Stomach smooth muscle (tissue), 2 donors: ENCODE measurements around the gene THSD7B.

Experiments used
- H3K27ac ChIP-seq: one replicate; pipeline ENCODE4 v1.7.0; 2013; ENCODE audit warnings: mild to moderate bottlenecking, low read length, inconsistent platforms
- H3K27me3 ChIP-seq, 2 donors: one replicate each; pipeline ENCODE4 v1.7.0; 2013; ENCODE audit warnings: low read length in 2 of 2; ENCODE audit not compliant: insufficient read depth in 2 of 2, control insufficient read depth in 1 of 2
- H3K36me3 ChIP-seq, 2 donors: one replicate each; pipeline ENCODE4 v1.7.0; 2013; ENCODE audit warnings: low read length in 2 of 2; ENCODE audit not compliant: control insufficient read depth in 2 of 2, insufficient read depth in 2 of 2
- H3K4me1 ChIP-seq: one replicate; pipeline ENCODE4 v1.7.0; 2013; ENCODE audit warnings: low read length; ENCODE audit not compliant: control insufficient read depth, insufficient read depth
- H3K4me3 ChIP-seq, 2 donors: one replicate each; pipeline ENCODE4 v1.7.0; 2013; ENCODE audit warnings: low read length in 2 of 2
- H3K9ac ChIP-seq, 2 donors: one replicate each; pipeline ENCODE4 v1.7.0; 2013; ENCODE audit warnings: low read length in 2 of 2, mild to moderate bottlenecking in 1 of 2
- H3K9me3 ChIP-seq, 2 donors: one replicate each; pipeline ENCODE4 v1.7.0; 2013; ENCODE audit warnings: low read length in 2 of 2; ENCODE audit not compliant: control insufficient read depth in 2 of 2
- donor health status: healthy.
- donor health status: Pancreatic carcinoma.

Gene THSD7B

DNA sequence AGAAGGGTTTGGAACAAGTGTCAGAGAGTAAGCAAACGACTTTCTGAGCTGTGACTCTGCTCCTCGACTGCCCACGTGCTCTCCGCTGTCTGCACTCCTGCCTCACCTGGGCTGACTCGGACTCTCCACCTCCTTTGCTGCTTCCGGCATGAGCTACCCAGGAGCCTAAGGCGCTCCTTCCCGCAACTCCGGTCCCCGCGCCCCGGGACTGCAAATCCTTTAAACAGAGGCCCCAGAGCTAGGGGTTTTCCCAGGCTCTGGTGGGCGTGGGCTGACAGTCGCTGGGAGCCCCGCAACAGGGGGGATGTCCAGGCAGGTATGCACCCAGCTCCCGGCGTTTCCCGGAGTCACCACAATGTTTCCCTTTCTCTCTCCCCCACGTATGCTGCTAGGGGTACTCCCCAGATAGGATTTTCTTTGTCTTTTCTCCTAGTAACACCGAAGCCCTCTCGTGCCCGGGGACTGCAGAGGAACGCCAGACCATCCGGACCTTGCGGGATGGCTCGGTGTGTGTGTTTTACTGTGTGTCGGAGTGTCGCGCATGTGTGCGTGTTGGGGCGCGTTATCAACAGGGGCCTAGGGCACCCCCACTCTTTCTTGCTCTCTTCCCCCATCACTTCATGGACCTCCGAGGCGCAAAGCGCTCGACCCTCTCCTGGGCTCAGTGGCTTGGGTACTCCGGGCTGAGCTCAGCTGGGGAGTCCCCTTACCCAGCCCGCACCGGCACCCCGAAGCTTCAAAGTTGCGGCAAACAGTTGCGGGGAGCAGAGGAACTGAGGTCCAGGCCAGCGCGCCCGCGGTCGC, 691 bp upstream of the THSD7B start:
- no peak overlapping the region for H3K9ac ChIP-seq
- peaks cover 0 to 2% of the 10 kb centered on the region in 2 donors for H3K9me3 ChIP-seq
- no peaks in the 10 kb centered on the region for H3K36me3 ChIP-seq
- peaks cover 20% of the 10 kb centered on the region in 2 donors for H3K27me3 ChIP-seq
- H3K27ac ChIP-seq, result no peak overlapping the region
- peaks cover 7% of the 10 kb centered on the region for H3K4me1 ChIP-seq
- H3K4me3 ChIP-seq, result peak overlapping the region; percentile 54 to 71

DNA sequence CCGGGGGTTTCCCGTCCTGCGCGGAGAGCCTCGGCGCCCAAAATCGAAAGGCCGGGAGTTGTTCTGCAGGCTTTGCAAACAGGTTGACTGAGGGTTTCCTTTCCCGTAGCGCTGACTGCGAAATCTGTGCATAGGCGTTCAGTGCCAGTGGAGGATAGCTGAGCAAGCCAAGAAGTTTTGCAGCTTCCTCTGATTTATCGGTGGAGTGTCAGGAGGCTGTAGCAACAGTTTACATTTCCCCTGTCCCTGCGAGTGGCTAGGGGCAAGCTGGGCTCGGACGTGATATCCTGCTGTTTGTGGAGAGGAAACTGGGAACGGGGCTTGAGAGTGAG, 694 bp downstream of the THSD7B start:
- Histone ChIP-seq H3K4me1 (peaks cover 7% of the 10 kb centered on the region), H3K36me3 (no peaks in the 10 kb centered on the region), H3K4me3 (peak overlapping the region; percentile 71 to 73), H3K27ac (no peak overlapping the region), H3K9me3 (peaks cover 0 to 2% of the 10 kb centered on the region in 2 donors), H3K27me3 (peaks cover 19 to 20% of the 10 kb centered on the region in 2 donors), H3K9ac (no peak overlapping the region)

DNA sequence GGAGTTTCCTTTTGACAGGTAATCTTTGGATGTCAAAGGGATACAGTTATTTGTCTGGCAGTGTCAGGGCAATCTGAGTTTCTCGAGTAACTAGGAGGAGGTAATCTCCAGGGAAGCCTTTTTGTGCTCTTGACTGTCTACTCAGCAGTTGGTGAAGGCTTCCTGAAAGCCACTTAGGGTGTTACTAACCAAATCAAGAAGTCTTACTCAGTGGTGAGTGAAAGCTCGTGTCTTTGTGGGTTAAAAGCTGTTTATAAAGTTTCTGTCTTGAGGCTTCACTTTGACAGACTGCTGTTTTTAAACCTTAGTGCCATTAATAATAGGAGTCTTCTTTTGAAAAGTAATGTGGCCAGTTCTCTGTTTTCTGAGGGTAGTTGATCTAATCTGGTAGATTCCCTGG, 1.7 kb downstream of the THSD7B start:
- no peak overlapping the region for H3K4me3 ChIP-seq
- peaks cover 0 to 2% of the 10 kb centered on the region in 2 donors for H3K9me3 ChIP-seq
- peaks cover 19 to 25% of the 10 kb centered on the region in 2 donors for H3K27me3 ChIP-seq
- H3K36me3 ChIP-seq, result no peaks in the 10 kb centered on the region
- no peak overlapping the region for H3K27ac ChIP-seq
- H3K4me1 ChIP-seq, result peaks cover 7% of the 10 kb centered on the region
- H3K9ac ChIP-seq, result no peak overlapping the region

DNA sequence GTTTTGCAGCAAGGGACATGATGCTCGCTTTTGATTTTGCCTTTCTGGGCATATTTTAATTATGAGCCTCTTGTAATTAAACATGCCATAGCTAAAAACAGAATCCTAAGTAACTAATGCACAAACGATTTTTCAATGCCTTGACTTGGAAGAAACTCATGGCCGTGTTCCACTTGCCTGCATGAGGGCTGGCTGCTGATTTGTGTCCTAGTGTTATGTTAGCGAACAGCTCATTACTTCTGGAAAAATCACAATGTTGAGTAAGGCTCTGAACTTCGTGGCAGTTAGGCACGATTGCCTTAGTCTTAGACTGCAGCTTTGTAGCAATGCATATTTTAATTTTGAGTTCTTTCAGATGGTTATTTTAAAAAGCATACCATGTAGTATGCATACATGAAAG, 4.5 kb downstream of the THSD7B start:
- Histone ChIP-seq H3K9me3 (no peaks in the 10 kb centered on the region), H3K27ac (no peak overlapping the region)

DNA sequence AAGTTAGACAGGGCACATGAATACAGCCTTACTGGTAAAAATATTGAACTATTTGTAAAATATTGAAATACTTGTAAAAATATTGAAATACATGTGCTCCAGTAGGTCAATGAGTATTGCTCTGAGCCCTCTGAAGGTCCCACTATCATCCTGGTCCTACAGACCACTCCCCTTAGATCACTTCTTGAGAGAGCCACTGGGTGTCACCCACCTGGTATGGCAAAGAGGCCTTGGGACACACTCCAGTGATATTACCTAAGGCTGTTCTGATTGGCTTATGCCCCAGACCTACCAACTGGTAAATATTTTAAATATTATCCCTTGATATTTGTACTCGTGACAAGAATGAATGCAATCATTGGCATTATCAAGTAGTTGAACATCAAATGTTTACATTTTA, 5.0 kb downstream of the THSD7B start:
- H3K27me3 ChIP-seq, result peaks cover 12 to 25% of the 10 kb centered on the region in 2 donors
- H3K4me1 ChIP-seq, result peaks cover 7% of the 10 kb centered on the region
- H3K27ac ChIP-seq, result no peak overlapping the region
- no peaks in the 10 kb centered on the region for H3K36me3 ChIP-seq
- no peaks in the 10 kb centered on the region for H3K9me3 ChIP-seq
- no peak overlapping the region for H3K9ac ChIP-seq
- no peak overlapping the region for H3K4me3 ChIP-seq

More for the DNA sequence above, 4.5 kb downstream of the THSD7B start:
- no peaks in the 10 kb centered on the region for H3K36me3 ChIP-seq
- peaks cover 7% of the 10 kb centered on the region for H3K4me1 ChIP-seq
- no peak overlapping the region for H3K9ac ChIP-seq
- H3K4me3 ChIP-seq, result no peak overlapping the region
- peaks cover 13 to 25% of the 10 kb centered on the region in 2 donors for H3K27me3 ChIP-seq

DNA sequence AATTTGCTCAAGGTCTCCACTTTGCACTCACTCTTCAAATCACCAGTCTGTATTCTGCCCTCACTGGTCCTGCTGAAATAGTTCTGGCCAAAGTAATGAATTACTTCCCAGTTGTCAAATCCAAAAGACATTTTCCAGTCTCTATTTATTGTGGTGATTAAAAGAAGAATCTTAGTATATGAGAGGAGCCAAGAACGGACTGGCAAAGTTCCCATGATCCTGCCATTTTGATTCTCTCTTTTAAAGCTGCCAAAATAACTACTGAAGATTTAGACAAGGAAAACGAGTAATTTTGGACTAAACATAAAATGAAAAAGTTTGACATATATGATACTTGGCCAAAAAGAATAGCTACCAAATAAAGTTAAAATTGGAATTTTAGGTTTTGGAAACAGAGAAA, 12.0 kb downstream of the THSD7B start:
- H3K9ac ChIP-seq, result no peak overlapping the region
- no peaks in the 10 kb centered on the region for H3K36me3 ChIP-seq
- no peak overlapping the region for H3K4me3 ChIP-seq
- H3K27ac ChIP-seq, result no peak overlapping the region
- peaks cover 0 to 2% of the 10 kb centered on the region in 2 donors for H3K9me3 ChIP-seq
- no peaks in the 10 kb centered on the region for H3K27me3 ChIP-seq
- H3K4me1 ChIP-seq, result no peaks in the 10 kb centered on the region

DNA sequence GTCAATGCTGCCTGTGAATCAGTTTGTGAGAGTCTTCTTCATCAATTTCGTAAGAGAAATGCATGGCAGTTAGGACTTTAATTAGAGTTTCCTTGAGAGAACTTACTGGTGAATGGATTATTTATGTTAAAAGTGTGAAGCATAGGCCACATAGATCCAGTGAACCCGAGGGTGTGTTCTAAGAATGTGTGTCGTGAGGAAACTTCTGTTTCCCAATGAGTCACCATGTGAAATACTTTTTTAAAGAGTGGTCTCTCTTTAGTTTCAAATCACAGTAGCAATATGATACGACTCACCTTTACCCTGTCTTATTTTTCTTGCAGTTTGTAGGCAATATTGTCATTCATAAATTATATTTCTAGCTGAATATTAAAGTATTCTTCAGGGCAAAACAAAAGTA, 18.5 kb downstream of the THSD7B start:
- Histone ChIP-seq H3K4me1 (no peaks in the 10 kb centered on the region), H3K36me3 (no peaks in the 10 kb centered on the region), H3K27ac (no peak overlapping the region), H3K9me3 (no peaks in the 10 kb centered on the region), H3K4me3 (no peak overlapping the region), H3K27me3 (no peaks in the 10 kb centered on the region), H3K9ac (no peak overlapping the region)

DNA sequence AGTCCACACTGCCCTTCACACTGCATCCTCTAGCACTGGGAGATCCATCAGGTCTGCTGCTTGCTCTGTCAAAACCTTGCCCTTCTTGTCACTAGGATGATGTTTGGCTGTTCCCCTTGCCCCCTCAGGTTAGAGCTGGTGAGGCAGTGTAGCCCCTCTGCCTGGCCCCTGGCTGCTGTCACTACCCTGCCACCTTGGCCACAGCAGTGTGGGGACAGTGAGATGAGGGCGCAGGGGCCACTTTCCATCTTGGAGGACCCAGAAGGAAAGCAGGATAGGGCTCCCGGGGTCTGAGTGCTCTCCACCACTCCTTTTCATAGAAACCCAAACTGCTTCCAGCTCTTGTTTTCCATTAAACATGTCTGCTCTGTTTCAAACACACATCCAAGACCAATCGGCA, 19.9 kb downstream of the THSD7B start:
- Histone ChIP-seq H3K9ac (no peak overlapping the region), H3K36me3 (no peaks in the 10 kb centered on the region), H3K4me3 (no peak overlapping the region), H3K9me3 (no peaks in the 10 kb centered on the region), H3K27ac (no peak overlapping the region), H3K4me1 (no peaks in the 10 kb centered on the region), H3K27me3 (no peaks in the 10 kb centered on the region)

DNA sequence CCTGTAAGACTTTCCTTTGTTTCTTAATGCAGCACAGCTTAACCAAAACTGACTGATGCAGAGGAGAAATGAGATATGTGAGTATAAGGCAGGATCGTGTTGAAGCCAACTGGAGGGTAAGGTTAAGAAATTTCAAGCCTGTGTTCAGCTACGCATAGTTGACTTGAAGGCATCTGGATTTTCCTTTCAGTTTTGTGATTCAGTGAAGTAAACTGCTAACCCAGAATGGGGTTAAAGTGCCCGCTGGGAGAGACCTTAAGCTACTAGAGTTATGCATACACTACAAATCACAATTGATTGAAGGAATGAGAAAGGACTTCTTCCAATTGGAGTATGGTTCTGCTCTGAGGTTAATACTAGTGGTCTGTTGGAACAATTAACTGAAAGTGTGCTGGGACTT, 22.6 kb downstream of the THSD7B start:
- no peaks in the 10 kb centered on the region for H3K4me1 ChIP-seq
- no peaks in the 10 kb centered on the region for H3K9me3 ChIP-seq
- no peak overlapping the region for H3K4me3 ChIP-seq
- no peaks in the 10 kb centered on the region for H3K36me3 ChIP-seq
- no peak overlapping the region for H3K27ac ChIP-seq
- no peak overlapping the region for H3K9ac ChIP-seq
- H3K27me3 ChIP-seq, result no peaks in the 10 kb centered on the region

DNA sequence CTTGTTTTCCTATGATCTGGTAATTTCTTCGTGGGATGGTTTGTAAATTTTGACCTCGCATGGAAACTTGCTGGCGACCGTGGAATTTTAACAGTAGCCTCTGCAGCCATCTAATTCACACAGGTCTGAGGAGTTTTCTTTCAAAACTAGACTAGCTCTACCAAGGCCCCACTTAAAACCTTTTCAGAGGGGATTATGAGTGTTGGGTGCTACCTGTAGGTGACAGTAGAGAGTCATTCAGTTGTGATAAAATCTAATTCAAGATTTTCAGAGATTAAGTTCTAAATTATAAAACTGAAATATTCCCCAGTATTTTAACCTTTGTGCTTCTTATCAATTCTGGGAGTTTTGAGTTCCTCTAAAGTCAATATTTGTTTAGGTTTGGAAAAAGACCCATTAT, 31.0 kb downstream of the THSD7B start:
- Histone ChIP-seq H3K9me3 (no peaks in the 10 kb centered on the region), H3K9ac (no peak overlapping the region), H3K4me3 (no peak overlapping the region), H3K27me3 (no peaks in the 10 kb centered on the region), H3K4me1 (no peaks in the 10 kb centered on the region), H3K27ac (no peak overlapping the region), H3K36me3 (no peaks in the 10 kb centered on the region)

DNA sequence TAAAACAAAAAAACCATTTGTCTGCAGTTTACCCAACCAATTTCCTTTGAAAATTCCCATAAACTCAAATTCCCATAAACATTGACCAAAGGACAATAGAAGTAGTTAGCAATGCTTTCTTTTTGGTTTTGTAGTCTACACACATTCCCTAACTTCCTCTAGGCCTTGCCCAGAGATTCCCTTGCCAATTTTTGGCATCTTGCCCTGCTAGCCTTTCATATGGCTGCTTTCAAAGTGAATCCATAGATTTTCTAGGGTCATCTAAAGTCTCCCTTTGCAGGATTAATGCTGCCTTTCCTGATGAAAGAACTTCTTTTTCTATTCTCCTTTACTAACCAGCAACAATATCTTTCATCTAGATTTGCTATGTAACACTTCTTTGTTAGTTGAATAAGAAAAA, 33.4 kb downstream of the THSD7B start:
- Histone ChIP-seq H3K9ac (no peak overlapping the region), H3K36me3 (no peaks in the 10 kb centered on the region), H3K4me1 (no peaks in the 10 kb centered on the region), H3K4me3 (no peak overlapping the region), H3K9me3 (no peaks in the 10 kb centered on the region), H3K27me3 (no peaks in the 10 kb centered on the region), H3K27ac (no peak overlapping the region)
